H9 (cell line): ENCODE results near the gene GRB10. TPM values are rescaled to one million over a fixed set of nuclear protein-coding genes. Genes with fewer than 3 reads are reported as not detected.

Experiments used
- DNase-seq: peaks from one replicate; pipeline ENCODE4 v3.0.0-alpha.2; 2017
- H2AFZ ChIP-seq: one replicate; pipeline ENCODE4 v1.6.1; 2013; ENCODE audit warnings: mild to moderate bottlenecking, low read length, control low read depth, moderate library complexity
- H2AK5ac ChIP-seq: 2 replicates; pipeline ENCODE4 v1.6.1; 2013; ENCODE audit warnings: low read length, control low read depth, mixed read lengths; ENCODE audit not compliant: insufficient read length
- H2BK120ac ChIP-seq: one replicate; pipeline ENCODE4 v1.6.1; 2013; ENCODE audit warnings: low read depth, mild to moderate bottlenecking, low read length, control low read depth, inconsistent platforms; ENCODE audit not compliant: poor library complexity, severe bottlenecking
- H2BK12ac ChIP-seq: 2 replicates; pipeline ENCODE4 v1.6.1; 2013; ENCODE audit warnings: low read length, control low read depth, mixed read lengths, low read depth; ENCODE audit not compliant: insufficient read length
- H2BK15ac ChIP-seq: 2 replicates; pipeline ENCODE4 v1.6.1; 2013; ENCODE audit warnings: low read depth, low read length, control low read depth
- H2BK20ac ChIP-seq: one replicate; pipeline ENCODE4 v1.6.1; 2013; ENCODE audit warnings: low read depth, mild to moderate bottlenecking, low read length, control low read depth, inconsistent platforms; ENCODE audit not compliant: poor library complexity, severe bottlenecking
- H2BK5ac ChIP-seq: 2 replicates; pipeline ENCODE4 v1.6.1; 2013; ENCODE audit warnings: low read length, control low read depth, mixed read lengths; ENCODE audit not compliant: insufficient read length
- H3K14ac ChIP-seq: 2 replicates; pipeline ENCODE4 v1.6.1; 2013; ENCODE audit warnings: low read length, control low read depth; ENCODE audit not compliant: insufficient read depth
- H3K18ac ChIP-seq: 2 replicates; pipeline ENCODE4 v1.6.1; 2013; ENCODE audit warnings: low read depth, mild to moderate bottlenecking, mixed read lengths, low read length, control low read depth; ENCODE audit not compliant: insufficient read length
- H3K23ac ChIP-seq: 2 replicates; pipeline ENCODE4 v1.6.1; 2013; ENCODE audit warnings: low read length, control low read depth, mixed read lengths, low read depth; ENCODE audit not compliant: insufficient read length
- H3K23me2 ChIP-seq: 2 replicates; pipeline ENCODE4 v1.6.1; 2013; ENCODE audit warnings: low read depth, mild to moderate bottlenecking, mixed read lengths, low read length, control low read depth; ENCODE audit not compliant: insufficient read length, poor library complexity, severe bottlenecking
- H3K27ac ChIP-seq: 2 replicates; pipeline ENCODE4 v1.5.1; 2013; ENCODE audit warnings: low read length, control low read depth, mixed read lengths, low read depth; ENCODE audit not compliant: insufficient read length
- H3K27me3 ChIP-seq: 2 replicates; pipeline ENCODE4 v1.6.1; 2013; ENCODE audit warnings: low read length, control low read depth, inconsistent platforms; ENCODE audit not compliant: insufficient read depth
- H3K4ac ChIP-seq: 2 replicates; pipeline ENCODE4 v1.6.1; 2013; ENCODE audit warnings: low read depth, mild to moderate bottlenecking, control low read depth, inconsistent platforms, low read length, moderate library complexity
- H3K4me1 ChIP-seq: 2 replicates; pipeline ENCODE4 v1.6.1; 2013; ENCODE audit warnings: low read length, control low read depth, inconsistent platforms; ENCODE audit not compliant: insufficient read depth
- H3K4me2 ChIP-seq: 2 replicates; pipeline ENCODE4 v1.6.1; 2013; ENCODE audit warnings: low read length, control low read depth, mixed read lengths; ENCODE audit not compliant: insufficient read length, insufficient read depth
- H3K56ac ChIP-seq: 2 replicates; pipeline ENCODE4 v1.6.1; 2013; ENCODE audit warnings: low read depth, mild to moderate bottlenecking, mixed read lengths, low read length, control low read depth; ENCODE audit not compliant: insufficient read length
- H3K79me1 ChIP-seq: 2 replicates; pipeline ENCODE4 v1.6.1; 2013; ENCODE audit warnings: low read depth, mild to moderate bottlenecking, moderate library complexity, low read length, control low read depth, inconsistent platforms; ENCODE audit not compliant: insufficient read depth, poor library complexity, severe bottlenecking
- H3K79me2 ChIP-seq: 2 replicates; pipeline ENCODE4 v1.6.1; 2013; ENCODE audit warnings: low read length, control low read depth, inconsistent platforms; ENCODE audit not compliant: insufficient read depth
- H3K9ac ChIP-seq: 2 replicates; pipeline ENCODE4 v1.6.1; 2013; ENCODE audit warnings: low read length, control low read depth, mixed read lengths; ENCODE audit not compliant: insufficient read length; ENCODE audit errors: extremely low read depth
- H3K9me3 ChIP-seq: one replicate; pipeline ENCODE4 v1.6.1; 2013; ENCODE audit warnings: low read depth, low read length, inconsistent platforms; ENCODE audit not compliant: control insufficient read depth
- H3T11ph ChIP-seq: one replicate; pipeline ENCODE4 v1.6.1; 2013; ENCODE audit warnings: mild to moderate bottlenecking, low read length, control low read depth, inconsistent platforms
- H4K20me1 ChIP-seq: one replicate; pipeline ENCODE4 v1.6.1; 2013; ENCODE audit not compliant: control insufficient read depth, insufficient read length, insufficient read depth
- H4K5ac ChIP-seq: 2 replicates; pipeline ENCODE4 v1.6.1; 2013; ENCODE audit warnings: low read depth, mild to moderate bottlenecking, mixed read lengths, low read length, control low read depth; ENCODE audit not compliant: insufficient read length
- H4K8ac ChIP-seq: replicated peaks from 2 replicates; pipeline ENCODE4 v1.6.1; 2013; ENCODE audit warnings: low read length, control low read depth, mixed read lengths, low read depth; ENCODE audit not compliant: insufficient read length
- H4K91ac ChIP-seq: 2 replicates; pipeline ENCODE4 v1.6.1; 2013; ENCODE audit warnings: low read depth, mild to moderate bottlenecking, moderate library complexity, mixed read lengths, low read length, control low read depth; ENCODE audit not compliant: insufficient read length
- H3K27ac Mint-ChIP-seq, 3 experiments: 2 replicates in 2 of 3; 3 replicates in 1 of 3; pipeline ENCODE4 v1.8.0; 2020 to 2021; ENCODE audit warnings: mixed read lengths in 3 of 3, mild to moderate bottlenecking in 1 of 3, moderate library complexity in 1 of 3
- H3K27me3 Mint-ChIP-seq: 2 replicates; pipeline ENCODE4 v1.8.0; 2021; ENCODE audit warnings: low read depth, mild to moderate bottlenecking, moderate library complexity, mixed read lengths
- H3K36me3 Mint-ChIP-seq, 3 experiments: 2 replicates in 2 of 3; 3 replicates in 1 of 3; pipeline ENCODE4 v1.8.0; 2020 to 2021; ENCODE audit warnings: low read depth in 3 of 3, mixed read lengths in 3 of 3; ENCODE audit not compliant: insufficient read depth in 1 of 3
- H3K4me1 Mint-ChIP-seq, 2 experiments: 2 replicates each; pipeline ENCODE4 v1.8.0; 2020; ENCODE audit warnings: mixed read lengths in 2 of 2
- H3K4me3 Mint-ChIP-seq, 2 experiments: 2 replicates in 1 of 2; 3 replicates in 1 of 2; pipeline ENCODE4 v1.8.0; 2020 to 2021; ENCODE audit warnings: mild to moderate bottlenecking in 2 of 2, mixed read lengths in 2 of 2, moderate library complexity in 1 of 2
- H3K9me3 Mint-ChIP-seq, 2 experiments: 2 replicates in 1 of 2; 3 replicates in 1 of 2; pipeline ENCODE4 v1.8.0; 2020; ENCODE audit warnings: mild to moderate bottlenecking in 2 of 2, mixed read lengths in 2 of 2, moderate library complexity in 1 of 2
- WGBS: extraction: QIAGEN DNeasy Blood & Tissue Kit; methylation state at CpG from one replicate; pipeline ENCODE4 v1.1.7; 2013; ENCODE audit warnings: missing lambda C conversion rate, low lambda C conversion rate, mixed read lengths; ENCODE audit not compliant: insufficient read length; ENCODE audit errors: extremely low coverage; 5-methylcytosine and 5-hydroxymethylcytosine counted together
- total RNA-seq: library from RNA; stranded (reverse); gene quantifications from 2 replicates; pipeline ENCODE4 v1.2.1, GENCODE V29; 2021
- TF ChIP-seq, protein P1 (sequence below): fragments of 200-600 bp; sonication (generic); conservative IDR thresholded peaks from 3 replicates; pipeline ENCODE4 v1.8.0; 2021; ENCODE audit warnings: antibody characterized with exemption, mild to moderate bottlenecking

The GRB10 gene
- total RNA-seq, 1 experiment from 2014 or later, result 108 TPM

DNA sequence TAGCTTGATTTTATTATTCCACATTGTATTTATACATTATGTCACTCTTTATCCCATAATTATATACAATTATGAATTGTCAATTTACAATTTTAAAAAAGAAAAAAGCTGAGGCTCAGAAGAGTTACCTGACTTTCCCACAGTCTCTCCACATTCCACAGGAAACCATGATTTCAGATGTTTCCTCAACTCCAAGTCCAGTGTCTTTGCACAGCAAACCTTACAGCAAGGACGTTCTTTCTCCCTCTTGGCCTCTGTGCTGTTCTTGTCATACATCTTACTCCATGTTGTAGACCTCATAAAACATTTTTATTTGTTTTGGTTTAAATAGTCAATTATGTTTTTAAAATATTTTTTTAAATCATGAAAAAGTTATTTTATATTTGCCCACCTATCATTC is 34.9 kb upstream of the GRB10 start:
- H3K27ac Mint-ChIP-seq, result no peak overlapping the region
- Histone ChIP-seq H2AFZ (no peak overlapping the region), H4K91ac (no peak overlapping the region), H2BK15ac (no peak overlapping the region), H2BK5ac (no peak overlapping the region), H3K23me2 (no peaks in the 10 kb centered on the region), H4K5ac (no peak overlapping the region), H3K14ac (no peak overlapping the region), H3K79me1 (no peaks in the 10 kb centered on the region), H3K23ac (no peak overlapping the region), H4K20me1 (no peaks in the 10 kb centered on the region), H3K4ac (no peak overlapping the region), H2BK12ac (no peak overlapping the region), H3K18ac (no peak overlapping the region), H2BK120ac (no peak overlapping the region), H4K8ac (no peak overlapping the region), H2BK20ac (no peak overlapping the region), H3K9me3 (no peaks in the 10 kb centered on the region), H2AK5ac (no peak overlapping the region), H3K4me2 (no peak overlapping the region), H3K4me1 (peaks cover 13% of the 10 kb centered on the region; the same call in 1 of the 2 replicates), H3K56ac (no peak overlapping the region), H3T11ph (no peak overlapping the region), H3K79me2 (no peaks in the 10 kb centered on the region), H3K9ac (no peak overlapping the region), H3K27me3 (no peaks in the 10 kb centered on the region), H3K27ac (no peak overlapping the region)
- H3K4me1 Mint-ChIP-seq, result peaks cover 35 to 36% of the 10 kb centered on the region in 2 experiments
- TF ChIP-seq, protein P1, sequence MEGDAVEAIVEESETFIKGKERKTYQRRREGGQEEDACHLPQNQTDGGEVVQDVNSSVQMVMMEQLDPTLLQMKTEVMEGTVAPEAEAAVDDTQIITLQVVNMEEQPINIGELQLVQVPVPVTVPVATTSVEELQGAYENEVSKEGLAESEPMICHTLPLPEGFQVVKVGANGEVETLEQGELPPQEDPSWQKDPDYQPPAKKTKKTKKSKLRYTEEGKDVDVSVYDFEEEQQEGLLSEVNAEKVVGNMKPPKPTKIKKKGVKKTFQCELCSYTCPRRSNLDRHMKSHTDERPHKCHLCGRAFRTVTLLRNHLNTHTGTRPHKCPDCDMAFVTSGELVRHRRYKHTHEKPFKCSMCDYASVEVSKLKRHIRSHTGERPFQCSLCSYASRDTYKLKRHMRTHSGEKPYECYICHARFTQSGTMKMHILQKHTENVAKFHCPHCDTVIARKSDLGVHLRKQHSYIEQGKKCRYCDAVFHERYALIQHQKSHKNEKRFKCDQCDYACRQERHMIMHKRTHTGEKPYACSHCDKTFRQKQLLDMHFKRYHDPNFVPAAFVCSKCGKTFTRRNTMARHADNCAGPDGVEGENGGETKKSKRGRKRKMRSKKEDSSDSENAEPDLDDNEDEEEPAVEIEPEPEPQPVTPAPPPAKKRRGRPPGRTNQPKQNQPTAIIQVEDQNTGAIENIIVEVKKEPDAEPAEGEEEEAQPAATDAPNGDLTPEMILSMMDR, result no peak
- H3K27me3 Mint-ChIP-seq, result no peaks in the 10 kb centered on the region
- WGBS, result no CpG with 5 or more reads among the region's 1 CpG
- no peak overlapping the region for H3K4me3 Mint-ChIP-seq
- H3K9me3 Mint-ChIP-seq, result no peaks in the 10 kb centered on the region
- no peaks in the 10 kb centered on the region; a peak in 1 of 7 replicates for H3K36me3 Mint-ChIP-seq
- DNase-seq, result no peak
